Measurements from ENCODE around the gene RGS6. TPM values are rescaled to one million over a fixed set of nuclear protein-coding genes. Genes with fewer than 3 reads are reported as not detected.
"Not testable (repeated sequence)": the region's sequence is repeated elsewhere in the genome, so short reads cannot be mapped to it uniquely, and the experiment has no call there.

Gene RGS6
- not detected for total RNA-seq

DNA sequence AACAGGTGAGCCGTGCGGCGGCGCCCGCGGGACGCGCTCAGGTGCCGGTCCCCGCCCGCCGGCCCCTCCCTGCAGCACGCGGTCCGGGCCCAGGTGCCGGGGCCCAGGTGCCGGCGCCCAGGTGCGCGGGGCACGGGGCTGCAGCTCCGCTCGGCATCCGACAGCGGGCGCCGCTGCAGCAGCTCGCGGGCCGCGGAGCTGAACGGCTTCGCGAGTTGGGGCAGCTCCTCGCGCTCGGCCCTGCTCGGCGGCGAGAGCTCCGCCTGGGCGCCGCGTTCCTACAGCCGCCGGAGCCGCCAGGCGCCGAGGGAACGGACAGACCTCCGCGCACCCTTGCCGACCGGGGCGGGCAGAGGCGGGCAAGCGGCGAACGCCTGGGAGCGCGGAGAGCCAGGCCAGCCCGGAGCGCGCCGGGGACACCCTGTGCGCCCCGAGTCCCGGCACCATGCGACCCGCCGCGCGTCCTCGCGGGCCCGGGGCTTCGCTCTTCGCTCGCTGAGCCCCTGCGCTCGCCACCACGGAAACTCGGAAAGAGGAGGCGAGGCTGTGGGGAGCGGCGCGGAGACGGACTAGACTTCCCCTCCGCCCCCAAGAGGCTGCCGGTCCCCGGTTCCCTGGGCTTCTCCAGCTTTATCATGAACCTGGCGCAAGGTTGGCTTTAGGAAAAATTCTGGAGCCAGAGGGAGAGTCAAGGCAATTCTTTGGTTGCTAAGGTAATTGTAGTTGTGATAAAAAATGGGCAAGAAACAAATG, at the start of gene RGS6:
RGS6 (plus strand) TSS at position 201 of the 753 bp plus-strand sequence.
- Mint-ChIP-seq H3K9me3 (no peaks in the 10 kb centered on the region), H3K27me3 (peaks cover 57% of the 10 kb centered on the region), H3K27ac (no peak within 1 kb of the TSS), H3K4me1 (ENCODE audit: low read depth) (peaks cover 15% of the 10 kb centered on the region), H3K4me3 (peak within 1 kb of the TSS; percentile 61), H3K36me3 (ENCODE audit: low read depth) (no peaks in the 10 kb centered on the region)
- CTCF ChIA-PET: interaction anchor here (0.6 to 1.0 kb wide), 4 partner anchors 86 to 380 kb away, joined by 3 to 4 read pairs (median 3); no protein-coding TSS in a partner anchor
- intact Hi-C loops (cut with micrococcal nuclease): no loop called here
- POLR2A ChIA-PET: no interaction called here
- DNase-seq (peak; percentile 39), ATAC-seq (peak; percentile 92)
- TF ChIP-seq CTCF (IDR thresholded peaks at IDR 0.05): peak; percentile 24

DNA sequence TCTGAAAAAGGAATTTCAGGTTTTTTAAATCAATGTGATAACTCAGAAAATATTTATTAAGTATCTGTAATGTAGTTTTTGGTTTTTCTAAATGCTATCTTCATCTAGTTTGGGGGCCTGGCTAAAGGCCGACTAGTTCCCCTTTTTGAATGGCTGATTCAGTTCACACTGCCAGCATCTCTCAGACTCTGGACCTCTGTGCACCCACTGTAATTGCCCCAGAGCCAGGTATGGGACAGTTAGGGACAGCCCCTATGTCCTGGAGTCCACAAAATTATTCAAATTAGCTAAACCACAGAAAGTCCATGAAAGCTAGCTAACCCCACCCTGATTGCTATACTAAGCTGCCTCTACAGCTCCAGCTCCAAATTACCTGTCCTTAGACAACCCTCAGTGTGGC, 49.1 kb upstream of the RGS6 start:
- TF ChIP-seq CTCF (IDR thresholded peaks at IDR 0.05): no peak
- POLR2A ChIA-PET: no interaction called here

GRCh38 chr14:71885301-71885700, 46.9 kb upstream of the RGS6 start:
- H3K27ac Mint-ChIP-seq: no peak overlapping the region
- ChIA-PET CTCF (no interaction called here), POLR2A (no interaction called here)
- TF ChIP-seq CTCF (IDR thresholded peaks at IDR 0.05): no peak
- intact Hi-C loops (cut with micrococcal nuclease): no loop called here
- peaks cover 13% of the 10 kb centered on the region for H3K9me3 Mint-ChIP-seq
- H3K4me1 Mint-ChIP-seq (ENCODE audit: low read depth): peaks cover under 1% of the 10 kb centered on the region
- ATAC-seq: no peak
- H3K4me3 Mint-ChIP-seq: no peak overlapping the region
- peaks cover 2% of the 10 kb centered on the region for H3K36me3 Mint-ChIP-seq (ENCODE audit: low read depth)
- no peak for DNase-seq
- H3K27me3 Mint-ChIP-seq: peaks cover 11% of the 10 kb centered on the region

More for the DNA sequence above, 49.1 kb upstream of the RGS6 start:
- no peak overlapping the region for H3K27ac Mint-ChIP-seq
- H3K36me3 Mint-ChIP-seq (ENCODE audit: low read depth): peaks cover 2% of the 10 kb centered on the region
- DNase-seq: no peak
- no peak overlapping the region for H3K4me3 Mint-ChIP-seq
- no peak for ATAC-seq
- intact Hi-C loops (cut with micrococcal nuclease): no loop called here
- H3K27me3 Mint-ChIP-seq: peaks cover 17% of the 10 kb centered on the region
- no peaks in the 10 kb centered on the region for H3K4me1 Mint-ChIP-seq (ENCODE audit: low read depth)
- CTCF ChIA-PET: no interaction called here
- H3K9me3 Mint-ChIP-seq: peaks cover 17% of the 10 kb centered on the region

- H3K4me1 Mint-ChIP-seq (ENCODE audit: low read depth); DNase-seq; intact Hi-C loops (cut with micrococcal nuclease); ATAC-seq; H3K27ac Mint-ChIP-seq; CTCF ChIA-PET; POLR2A ChIA-PET; H3K27me3 Mint-ChIP-seq; H3K36me3 Mint-ChIP-seq (ENCODE audit: low read depth); H3K4me3 Mint-ChIP-seq: not testable (repeated sequence)
- peaks cover 13% of the 10 kb centered on the region for H3K9me3 Mint-ChIP-seq
These were observed 44.4 kb upstream of the RGS6 start for GRCh38 chr14:71887802-71888201.

- intact Hi-C loops (cut with micrococcal nuclease): no loop called here
- H3K27me3 Mint-ChIP-seq: peaks cover 7% of the 10 kb centered on the region
These were observed 41.7 kb upstream of the RGS6 start for GRCh38 chr14:71890541-71890940.

More at GRCh38 chr14:71890541-71890940, 41.7 kb upstream of the RGS6 start:
- ChIA-PET CTCF (no interaction called here), POLR2A (no interaction called here)
- peaks cover 2% of the 10 kb centered on the region for H3K36me3 Mint-ChIP-seq (ENCODE audit: low read depth)
- no peak overlapping the region for H3K4me3 Mint-ChIP-seq
- peak; percentile 5 for DNase-seq
- peaks cover 3% of the 10 kb centered on the region for H3K4me1 Mint-ChIP-seq (ENCODE audit: low read depth)
- no peak overlapping the region for H3K27ac Mint-ChIP-seq
- TF ChIP-seq CTCF (IDR thresholded peaks at IDR 0.05): no peak
- H3K9me3 Mint-ChIP-seq: peaks cover 13% of the 10 kb centered on the region
- no peak for ATAC-seq

All from activated CD8-positive, alpha-beta T cell treated with anti-CD3 and anti-CD28 coated beads for 36 hours (primary cell).